ENCODE data around the gene HOXA4. TPM values are rescaled to one million over a fixed set of nuclear protein-coding genes. Genes with fewer than 3 reads are reported as not detected.

The HOXA4 gene
- total and polyA plus RNA-seq, 8 donors, result 0.55 to 17.0 (median 4.2) TPM

GRCh38 chr7:27134392-27134791 is 3.8 kb upstream of the HOXA4 start:
- H3K36me3 ChIP-seq, result no peaks in the 10 kb centered on the region
- intact Hi-C loops (cut with DNase I; ENCODE audit: low total_unique reads), result no loop called here
- TF ChIP-seq POLR2AphosphoS5 (IDR thresholded peaks at IDR 0.05) (peak; percentile 29 to 49 (median 46)), CTCF (IDR thresholded peaks at IDR 0.05) (no peak)
- peak in 1 of 2 donors; percentile 82 for DNase-seq
- H3K4me1 ChIP-seq, result peaks cover 0 to 80% (median 38%) of the 10 kb centered on the region in 4 donors
- H3K27me3 ChIP-seq, result peaks cover 0 to 99% (median 52%) of the 10 kb centered on the region in 3 donors
- H3K4me3 ChIP-seq, result no peak overlapping the region
- no peaks in the 10 kb centered on the region for H3K9me3 ChIP-seq
- peak overlapping the region in 4 of 5 donors; percentile 39 to 99 (median 95) for H3K27ac ChIP-seq
- 30 to 67% (median 48%) methylated on average over 2 of the region's 2 CpGs for WGBS, 5 donors

DNA sequence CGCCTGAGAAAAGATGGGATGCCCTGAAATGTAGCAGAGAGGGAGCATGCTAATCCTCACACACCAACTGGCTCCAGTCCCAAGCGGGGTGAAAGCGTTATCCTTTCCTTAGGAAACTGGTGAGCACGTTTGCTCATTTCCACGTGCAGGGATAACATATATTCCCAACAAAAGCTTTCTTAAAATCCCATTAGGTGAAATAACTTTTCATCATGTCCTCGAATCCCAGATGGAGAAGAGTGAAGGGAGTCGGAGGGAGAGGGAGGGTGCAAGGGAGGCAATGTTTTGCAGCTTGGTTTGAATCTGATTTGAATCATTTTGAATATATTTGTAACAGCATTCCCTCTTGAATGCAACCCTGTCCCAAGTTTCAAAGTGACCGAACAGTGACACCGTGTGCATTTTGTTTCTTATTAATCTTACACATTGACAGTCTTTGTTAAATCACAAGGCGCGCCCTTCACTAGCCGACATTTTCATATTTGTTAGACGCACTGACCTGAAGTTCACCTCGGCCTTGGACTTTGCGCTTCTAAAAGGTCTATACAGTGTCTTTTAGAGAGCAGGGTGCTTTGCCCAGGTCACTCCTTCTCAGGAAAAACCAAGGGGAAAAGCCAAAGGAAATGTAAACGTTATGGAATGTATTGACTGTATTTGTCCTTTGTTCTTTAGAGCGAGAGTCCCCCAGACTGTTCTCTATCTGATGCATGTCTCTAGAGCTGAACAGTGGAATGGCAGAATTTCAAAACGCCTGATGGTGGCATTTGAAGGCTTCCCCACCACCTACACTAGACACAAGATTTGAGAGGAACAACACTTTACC is 3.1 kb upstream of the HOXA4 start:
- 36 to 58% (median 47%) methylated on average over 18 of the region's 18 CpGs for WGBS, 5 donors
- Histone ChIP-seq H3K36me3 (no peaks in the 10 kb centered on the region), H3K4me1 (peaks cover 0 to 82% (median 40%) of the 10 kb centered on the region in 4 donors), H3K4me3 (no peak overlapping the region), H3K9me3 (no peaks in the 10 kb centered on the region), H3K27ac (peak overlapping the region in 4 of 5 donors; percentile 45 to 99 (median 95)), H3K27me3 (peaks cover 0 to 99% (median 56%) of the 10 kb centered on the region in 3 donors)
- TF ChIP-seq POLR2A (IDR thresholded peaks at IDR 0.05), result no peak
- no peak for TF ChIP-seq EP300 (IDR thresholded peaks at IDR 0.05)
- TF ChIP-seq CTCF (IDR thresholded peaks at IDR 0.05), result no peak
- TF ChIP-seq POLR2AphosphoS5 (IDR thresholded peaks at IDR 0.05), result no peak
- DNase-seq, result peak in 1 of 2 donors; percentile 64
- intact Hi-C loops (cut with DNase I; ENCODE audit: low total_unique reads), result no loop called here

DNA sequence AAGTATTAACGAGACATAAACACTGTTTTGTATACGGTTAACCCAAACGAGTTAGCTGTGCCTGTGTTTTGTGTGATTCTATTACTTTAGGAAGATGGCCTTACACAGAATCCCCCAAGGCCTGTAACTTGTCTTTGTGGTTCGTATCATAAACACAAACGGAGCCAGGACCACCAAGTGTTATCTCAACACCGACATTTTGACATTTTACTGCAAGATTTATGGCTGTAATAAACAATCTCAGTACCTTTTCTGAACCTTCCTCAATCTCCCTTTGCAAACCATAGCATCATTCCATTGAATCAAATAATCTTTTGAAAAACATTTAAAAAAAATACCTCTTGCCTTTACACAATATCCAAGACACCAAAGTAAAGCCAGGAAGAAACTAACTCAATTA is 2.4 kb upstream of the HOXA4 start:
- peak overlapping the region in 4 of 5 donors; percentile 45 to 99 (median 95) for H3K27ac ChIP-seq
- no peaks in the 10 kb centered on the region for H3K9me3 ChIP-seq
- H3K4me1 ChIP-seq, result peaks cover 0 to 82% (median 41%) of the 10 kb centered on the region in 4 donors
- H3K27me3 ChIP-seq, result peaks cover 0 to 96% (median 62%) of the 10 kb centered on the region in 3 donors
- intact Hi-C loops (cut with DNase I; ENCODE audit: low total_unique reads), result no loop called here
- TF ChIP-seq CTCF (IDR thresholded peaks at IDR 0.05), result no peak
- TF ChIP-seq EP300 (IDR thresholded peaks at IDR 0.05), result no peak
- TF ChIP-seq POLR2AphosphoS5 (IDR thresholded peaks at IDR 0.05), result no peak
- TF ChIP-seq POLR2A (IDR thresholded peaks at IDR 0.05), result no peak
- 41 to 68% (median 64%) methylated on average over 6 of the region's 6 CpGs for WGBS, 5 donors
- no peaks in the 10 kb centered on the region for H3K36me3 ChIP-seq
- no peak for DNase-seq
- H3K4me3 ChIP-seq, result no peak overlapping the region

DNA sequence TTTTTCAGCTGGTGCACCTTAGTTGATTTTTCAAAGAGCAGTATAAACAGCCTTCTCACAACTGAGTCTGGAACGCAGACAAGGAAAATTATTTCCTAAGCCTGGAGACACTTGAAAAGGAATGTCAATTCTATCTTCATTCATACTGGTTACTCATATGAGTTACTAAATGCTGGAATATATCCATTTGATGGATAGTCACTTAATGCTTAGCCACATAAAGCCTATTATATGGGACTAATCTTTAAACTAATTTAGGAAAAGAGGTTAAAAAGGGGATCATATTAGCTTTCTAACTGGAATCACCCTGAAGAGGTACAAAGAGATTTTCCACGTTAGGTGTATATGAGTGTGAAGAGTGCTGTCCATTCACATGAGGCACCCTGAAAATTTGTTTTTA is 1.7 kb upstream of the HOXA4 start:
- peaks cover 0 to 95% (median 61%) of the 10 kb centered on the region in 3 donors for H3K27me3 ChIP-seq
- H3K4me3 ChIP-seq, result no peak overlapping the region
- H3K27ac ChIP-seq, result peak overlapping the region in 4 of 5 donors; percentile 45 to 99 (median 96)
- no peak for DNase-seq
- TF ChIP-seq POLR2AphosphoS5 (IDR thresholded peaks at IDR 0.05), result no peak
- TF ChIP-seq POLR2A (IDR thresholded peaks at IDR 0.05), result no peak
- TF ChIP-seq EP300 (IDR thresholded peaks at IDR 0.05), result no peak
- no peak for TF ChIP-seq CTCF (IDR thresholded peaks at IDR 0.05)
- intact Hi-C loops (cut with DNase I; ENCODE audit: low total_unique reads), result no loop called here
- H3K4me1 ChIP-seq, result peaks cover 0 to 82% (median 43%) of the 10 kb centered on the region in 4 donors
- H3K9me3 ChIP-seq, result no peaks in the 10 kb centered on the region
- H3K36me3 ChIP-seq, result no peaks in the 10 kb centered on the region
- WGBS, 5 donors, result 69 to 85% (median 78%) methylated on average over 2 of the region's 2 CpGs
